ENCODE data around the gene PGS1. TPM values are rescaled to one million over a fixed set of nuclear protein-coding genes. Genes with fewer than 3 reads are reported as not detected.

Gene PGS1
- total RNA-seq, 1 donor from 2014 or later: 25.8 TPM

- FAIRE-seq: no peak
Observed at GRCh38 chr17:78469443-78469842, 91.0 kb downstream of the PGS1 start.

DNA sequence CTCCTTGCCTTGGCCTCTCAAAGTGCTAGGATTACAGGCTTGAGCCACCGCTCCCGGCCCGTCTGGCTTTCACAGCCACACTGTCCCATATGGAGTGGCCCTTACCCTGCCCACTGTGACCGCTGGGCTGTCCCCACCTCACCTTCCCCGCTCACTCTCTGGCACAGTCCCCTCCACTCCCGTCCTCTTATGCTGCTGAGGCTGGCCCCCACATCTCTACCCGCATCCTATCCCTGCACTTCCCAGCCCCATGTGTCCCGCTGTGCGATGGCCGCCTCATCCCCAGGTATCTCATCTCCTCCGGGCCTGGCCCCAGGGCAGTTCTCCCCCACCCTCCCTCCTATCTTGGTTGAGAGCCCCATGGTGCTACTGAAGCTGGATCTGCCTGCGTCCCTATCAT lies 93.2 kb downstream of the PGS1 start:
- DNase-seq (ENCODE audit: low read depth): no peak
- Histone ChIP-seq H3K4me3 (ENCODE audit: low read depth, low read length) (no peak overlapping the region), H3K36me3 (ENCODE audit: control insufficient read depth, insufficient read depth, low read length) (no peaks in the 10 kb centered on the region), H3K27me3 (ENCODE audit: control insufficient read depth, insufficient read depth, low read length) (peaks cover 3% of the 10 kb centered on the region)
- FAIRE-seq: no peak
- TF ChIP-seq CTCF (IDR thresholded peaks at IDR 0.05; ENCODE audit: insufficient read depth, low read length, severe bottlenecking): no peak

More at GRCh38 chr17:78469443-78469842, 91.0 kb downstream of the PGS1 start:
- no peak overlapping the region for H3K4me3 ChIP-seq (ENCODE audit: low read depth, low read length)
- no peak for TF ChIP-seq CTCF (IDR thresholded peaks at IDR 0.05; ENCODE audit: insufficient read depth, low read length, severe bottlenecking)
- H3K27me3 ChIP-seq (ENCODE audit: control insufficient read depth, insufficient read depth, low read length): no peaks in the 10 kb centered on the region
- no peak for DNase-seq (ENCODE audit: low read depth)
- H3K36me3 ChIP-seq (ENCODE audit: control insufficient read depth, insufficient read depth, low read length): no peaks in the 10 kb centered on the region

- no peak overlapping the region for H3K4me3 ChIP-seq (ENCODE audit: low read depth, low read length)
- no peaks in the 10 kb centered on the region for H3K36me3 ChIP-seq (ENCODE audit: control insufficient read depth, insufficient read depth, low read length)
- DNase-seq (ENCODE audit: low read depth) (no peak), FAIRE-seq (no peak)
- peaks cover 3% of the 10 kb centered on the region for H3K27me3 ChIP-seq (ENCODE audit: control insufficient read depth, insufficient read depth, low read length)
- no peak for TF ChIP-seq CTCF (IDR thresholded peaks at IDR 0.05; ENCODE audit: insufficient read depth, low read length, severe bottlenecking)
Observed at GRCh38 chr17:78472035-78472905, 93.8 kb downstream of the PGS1 start.

- no peak overlapping the region for H3K4me3 ChIP-seq (ENCODE audit: low read depth, low read length)
- no peak for FAIRE-seq
Observed at GRCh38 chr17:78473951-78474613, 95.6 kb downstream of the PGS1 start.

More at GRCh38 chr17:78473951-78474613, 95.6 kb downstream of the PGS1 start:
- H3K36me3 ChIP-seq (ENCODE audit: control insufficient read depth, insufficient read depth, low read length): no peaks in the 10 kb centered on the region
- no peak for DNase-seq (ENCODE audit: low read depth)
- TF ChIP-seq CTCF (IDR thresholded peaks at IDR 0.05; ENCODE audit: insufficient read depth, low read length, severe bottlenecking): no peak
- peaks cover 3% of the 10 kb centered on the region for H3K27me3 ChIP-seq (ENCODE audit: control insufficient read depth, insufficient read depth, low read length)

Other genes starting within 250 kb of the PGS1 start
- 42.9 and 51.7 TPM in 2 replicates for gene TMC6, start 249.9 kb upstream of the PGS1 start, total RNA-seq
- under 0.01 TPM in 1 of 2 replicates, not detected in the other for gene TMC8, start 247.9 kb upstream of the PGS1 start, total RNA-seq
- gene C17orf99, start 232.3 kb upstream of the PGS1 start, total RNA-seq: 0.13 TPM in 1 of 2 replicates, not detected in the other
- 41.9 and 51.0 TPM in 2 replicates for gene SYNGR2, start 210.1 kb upstream of the PGS1 start, total RNA-seq
- gene TK1, start 191.6 kb upstream of the PGS1 start, total RNA-seq: 0.79 and 2.9 TPM in 2 replicates
- gene AFMID, start 191.3 kb upstream of the PGS1 start, total RNA-seq: 13.2 and 32.1 TPM in 2 replicates
- 0.53 and 3.1 TPM in 2 replicates for gene BIRC5, start 164.4 kb upstream of the PGS1 start, total RNA-seq
- gene TMEM235, start 147.0 kb upstream of the PGS1 start, total RNA-seq: not detected in 2 replicates
- gene SOCS3, start 18.6 kb upstream of the PGS1 start, total RNA-seq: 10.0 and 13.7 TPM in 2 replicates
- under 0.01 TPM in 1 of 2 replicates, not detected in the other for gene DNAH17, start 198.7 kb downstream of the PGS1 start, total RNA-seq